HG03460 (cell line): ENCODE results near the gene TTC9.

Experiments used
- ATAC-seq: cut with Tn5 transposase; IDR thresholded peaks from one replicate; pipeline ENCODE4 v1.9.1; 2021; ENCODE audit not compliant: unreplicated experiment

TTC9 gene

DNA sequence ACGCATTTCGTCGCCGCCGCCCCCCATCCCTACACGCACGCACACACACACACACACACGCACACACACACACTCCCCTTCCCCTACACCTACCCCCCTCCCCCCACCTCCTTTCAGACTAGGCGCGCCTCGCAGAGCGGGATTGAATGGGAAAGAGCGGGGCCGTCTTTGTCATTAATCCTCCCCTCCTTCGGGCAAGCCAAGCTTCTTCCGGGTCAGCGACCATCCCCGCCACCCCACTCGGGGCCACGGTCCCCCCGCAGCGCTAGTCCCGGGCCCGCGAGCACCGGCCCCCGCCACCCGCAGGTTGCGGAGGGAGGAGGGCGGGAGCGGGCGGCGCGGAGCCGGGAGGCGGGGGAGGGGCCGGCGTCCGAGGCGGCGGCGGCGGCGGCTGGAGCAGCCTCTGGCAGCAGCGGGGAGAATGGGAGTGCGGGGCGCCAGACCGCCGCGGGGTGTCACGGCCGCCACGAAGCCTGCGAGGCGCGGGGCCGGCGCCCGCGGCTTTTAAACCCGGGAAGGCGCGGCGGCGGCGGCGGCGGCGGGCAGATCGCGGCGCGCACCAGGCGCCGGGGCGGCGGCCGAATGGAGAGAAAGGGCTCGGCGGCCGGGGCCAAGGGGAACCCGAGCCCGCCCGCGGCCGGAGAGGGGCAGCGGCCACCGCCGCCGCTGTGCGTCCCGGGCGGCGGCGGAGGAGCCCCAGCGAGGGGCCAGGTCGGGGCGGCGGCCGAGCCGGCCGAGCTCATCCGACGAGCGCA is at the start of gene TTC9:
TSS of gene TTC9 (plus strand) at position 369 of the 755 bp plus-strand sequence. CDS start at position 583, 214 bp downstream.
- no peak for ATAC-seq

DNA sequence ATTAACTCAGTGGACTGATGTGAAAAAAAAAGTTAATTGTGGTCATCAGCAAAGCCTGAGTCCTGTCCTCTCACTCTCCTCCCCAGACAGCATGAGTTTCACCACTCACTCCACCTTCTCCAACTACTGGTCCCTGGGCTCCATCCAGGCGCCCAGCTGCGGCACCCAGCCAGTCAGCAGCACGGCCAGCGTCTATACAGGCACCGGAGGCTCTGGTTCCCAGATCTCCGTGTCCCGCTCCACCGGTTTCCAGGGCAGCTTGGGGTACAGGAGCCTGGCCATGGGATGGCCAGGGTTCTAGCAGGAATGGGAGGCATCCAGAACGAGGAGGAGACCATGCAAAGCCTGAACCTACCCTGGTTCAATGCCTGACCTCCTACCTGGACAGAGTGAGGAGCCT is 47.3 kb upstream of the TTC9 start:
- no peak for ATAC-seq

DNA sequence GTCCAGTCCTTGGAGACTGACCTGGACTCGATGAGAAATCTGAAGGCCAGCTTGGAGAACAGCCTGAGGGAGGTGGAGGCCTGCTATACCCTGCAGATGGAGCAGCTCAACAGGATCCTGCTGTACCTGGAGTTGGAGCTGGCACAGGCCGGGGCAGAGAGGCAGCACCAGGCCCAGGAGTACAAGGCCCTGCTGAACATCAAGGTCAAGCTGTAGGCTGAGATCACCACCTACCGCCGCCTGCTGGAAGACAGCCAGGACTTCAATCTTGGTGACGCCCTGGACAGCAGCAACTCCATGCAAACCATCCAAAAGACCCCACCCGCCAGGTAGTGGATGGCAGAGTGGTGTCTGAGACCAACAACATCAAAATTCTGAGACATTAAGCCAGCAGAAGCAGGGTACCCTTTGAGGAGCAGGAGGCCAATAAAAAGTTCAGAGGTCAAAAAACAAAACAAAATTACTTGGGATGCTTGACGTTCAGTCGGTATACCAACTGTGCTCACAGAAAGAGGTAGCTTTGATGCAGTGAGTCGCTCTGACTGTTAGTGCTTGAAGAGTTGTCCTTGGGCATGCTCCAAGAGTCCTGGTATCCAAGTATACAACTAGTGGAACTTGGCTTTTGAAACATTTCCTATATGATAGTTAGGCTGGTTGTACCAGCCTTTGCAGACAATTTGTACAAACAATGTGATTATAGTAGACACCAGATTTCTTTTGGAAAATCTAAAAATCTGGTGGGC is 46.1 kb upstream of the TTC9 start:
- no peak for ATAC-seq

DNA sequence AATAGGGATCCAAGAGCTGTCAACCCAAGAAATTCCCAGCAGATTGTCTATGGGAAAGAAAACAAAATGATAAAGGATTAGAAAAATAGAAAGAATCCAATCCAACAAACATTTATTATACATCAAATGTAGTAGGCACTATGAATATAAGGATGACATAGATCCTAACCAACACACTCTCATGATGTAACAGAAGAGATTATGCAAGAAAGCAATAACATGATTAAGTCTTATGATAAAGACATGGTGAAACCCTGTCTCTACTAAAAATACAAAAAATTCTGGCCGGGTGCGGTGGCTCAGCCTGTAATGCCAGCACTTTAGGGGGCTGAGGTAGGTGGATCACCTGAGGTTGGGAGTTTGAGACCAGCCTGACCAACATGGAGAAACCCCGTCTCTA is 44.0 kb upstream of the TTC9 start:
- no peak for ATAC-seq

GRCh38 chr14:70599345-70599744 is 42.4 kb upstream of the TTC9 start:
- ATAC-seq = no peak

DNA sequence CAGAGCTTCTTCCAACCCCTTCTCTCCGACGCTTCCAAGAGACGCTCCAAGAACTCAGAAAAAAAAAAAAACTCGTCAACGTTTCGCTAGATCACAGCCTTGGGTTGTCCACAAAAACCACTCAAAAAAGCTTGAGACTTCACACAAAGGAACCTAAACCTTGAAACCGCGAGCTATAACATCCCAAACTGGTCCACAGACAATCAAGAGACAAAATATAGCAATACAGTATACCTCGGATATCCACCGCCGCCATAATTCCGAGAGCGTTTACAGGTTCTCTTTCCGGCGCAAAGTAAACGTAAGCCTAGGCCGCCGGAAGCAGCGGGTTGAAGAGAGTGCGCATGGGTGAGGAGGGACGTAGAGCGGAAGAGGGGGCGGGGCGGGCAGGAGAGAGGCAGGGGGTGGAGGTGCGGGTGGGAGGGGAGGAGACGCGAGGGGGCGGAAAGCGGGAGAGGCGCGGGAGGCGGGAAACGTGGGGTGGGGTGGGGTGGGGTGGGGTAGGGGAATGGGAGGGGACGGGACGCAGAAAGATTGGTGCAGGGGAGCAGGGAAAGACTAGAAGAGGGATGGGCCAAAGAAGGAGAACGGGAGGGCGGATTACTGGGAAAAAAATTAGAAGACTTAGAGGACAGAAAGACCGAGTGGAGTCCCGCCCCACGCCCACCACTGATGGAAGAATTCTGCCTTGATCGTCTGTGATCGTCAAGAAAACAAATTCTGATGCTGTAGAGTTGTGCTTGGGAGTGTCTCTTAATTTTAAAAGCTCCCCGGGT is 41.1 kb upstream of the TTC9 start, which contains the start of gene MED6:
TSS of gene MED6 (minus strand) at position 274 of the 776 bp plus-strand sequence. CDS start at position 256, 18 bp downstream.
- peak; percentile 82 for ATAC-seq

DNA sequence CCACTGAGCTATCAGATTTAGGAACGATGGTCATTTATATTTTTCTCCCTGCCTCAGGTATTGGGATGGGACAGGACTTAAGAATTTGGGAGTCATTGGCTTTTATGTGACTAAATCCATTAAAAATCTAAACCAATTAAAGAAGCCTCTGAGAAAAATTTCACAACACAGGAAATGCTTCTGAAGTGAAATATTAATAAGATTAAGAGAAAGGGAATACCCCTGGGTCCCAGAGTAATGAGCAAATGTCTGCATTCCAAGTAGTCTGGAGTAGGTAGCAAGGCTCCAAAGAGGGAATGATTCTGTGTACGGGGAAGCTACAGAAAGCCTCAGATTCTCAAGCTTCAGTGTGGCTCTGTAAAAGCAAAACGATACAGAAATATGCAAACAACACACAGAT is 40.6 kb upstream of the TTC9 start:
- ATAC-seq = no peak

GRCh38 chr14:70602254-70602653 is 39.5 kb upstream of the TTC9 start:
- ATAC-seq = no peak

DNA sequence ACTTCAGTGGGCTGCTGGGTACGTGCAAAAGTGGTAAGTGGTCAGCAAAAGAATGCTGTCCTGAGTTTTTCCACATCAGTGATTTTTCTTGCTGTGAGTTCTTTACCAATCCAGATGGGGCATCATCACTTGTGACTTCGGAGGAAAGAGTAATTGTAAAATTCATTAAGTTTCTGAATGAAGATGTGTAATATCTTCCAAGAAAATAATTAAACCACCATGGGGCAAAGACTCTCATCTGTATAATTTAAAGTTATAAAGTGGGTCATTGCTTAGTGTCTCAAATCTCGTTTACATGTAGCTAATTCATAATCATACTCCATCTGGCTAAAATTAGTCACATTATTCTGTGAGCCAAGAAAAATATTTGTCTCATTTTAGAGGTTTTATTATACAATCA is 30.5 kb upstream of the TTC9 start:
- no peak for ATAC-seq

- no peak for ATAC-seq
These were observed 25.1 kb upstream of the TTC9 start for GRCh38 chr14:70616646-70617045.

DNA sequence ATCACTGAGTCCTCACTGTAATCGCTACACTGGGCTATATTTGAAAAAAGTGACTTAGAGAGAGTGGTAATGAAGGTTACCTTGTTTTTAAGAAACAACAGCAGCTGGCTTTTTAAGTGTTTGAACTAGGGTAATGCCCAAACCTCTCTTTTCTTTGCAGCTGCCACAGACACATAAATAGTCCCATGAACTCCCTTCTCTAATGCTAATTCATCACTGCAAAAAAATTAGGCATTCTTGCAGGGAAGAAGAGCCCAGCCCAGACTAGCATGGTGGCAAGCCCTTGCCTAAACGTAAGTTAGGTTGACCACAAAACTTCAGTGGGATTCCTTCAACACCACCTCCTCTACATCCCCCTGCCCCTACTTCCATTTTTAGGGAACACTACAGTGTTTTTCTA is 23.4 kb upstream of the TTC9 start:
- ATAC-seq = no peak

- ATAC-seq = no peak
These were observed 22.0 kb upstream of the TTC9 start for GRCh38 chr14:70619708-70620107.

DNA sequence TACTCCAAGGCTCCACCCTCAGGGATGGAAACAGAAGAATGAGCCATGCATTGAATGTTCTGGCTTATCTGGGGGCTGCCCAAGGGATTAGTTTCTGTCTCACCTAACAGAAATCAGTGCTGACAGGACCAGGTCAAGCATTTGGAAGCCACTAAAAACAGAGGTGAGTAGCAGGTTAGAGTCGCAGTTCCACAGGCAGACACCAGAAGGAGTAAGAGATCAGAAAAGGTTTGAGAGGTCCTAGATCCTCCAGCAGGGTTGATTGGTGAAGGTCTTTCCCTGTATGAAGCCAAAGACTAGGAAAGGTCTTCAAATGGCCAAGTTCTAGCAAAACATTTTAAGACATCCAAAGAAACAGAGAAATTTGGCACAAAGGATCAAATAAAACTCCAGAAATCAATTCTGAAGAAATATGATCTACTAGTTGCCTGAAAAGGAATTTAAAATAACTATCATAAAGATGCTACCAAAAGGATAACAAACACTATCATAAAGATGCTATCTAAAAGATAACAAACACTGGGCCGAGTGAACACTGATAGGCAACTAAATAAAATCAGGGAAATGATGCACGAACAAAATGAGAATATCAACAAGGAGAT is 19.5 kb upstream of the TTC9 start:
- ATAC-seq = no peak

DNA sequence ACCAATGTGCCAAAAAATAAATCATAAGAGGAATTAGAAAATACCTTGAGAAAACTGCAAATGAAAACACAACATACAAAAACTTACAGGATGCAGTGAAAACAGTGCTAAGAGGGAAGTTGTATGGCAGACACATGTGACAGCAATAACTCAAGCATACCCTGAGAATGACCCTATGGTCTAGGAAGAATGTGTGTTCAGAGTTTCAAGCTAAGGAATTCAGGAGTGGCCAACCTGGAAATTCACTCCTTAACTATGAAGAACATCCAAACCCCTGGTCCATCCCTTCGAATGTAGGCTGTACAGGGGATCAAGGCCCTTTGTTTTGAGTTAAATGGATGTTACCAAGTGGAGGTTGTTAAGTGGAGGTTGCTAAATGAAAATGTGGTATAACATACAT is 16.7 kb upstream of the TTC9 start:
- ATAC-seq = no peak

- ATAC-seq = no peak
These were observed 9.8 kb upstream of the TTC9 start for GRCh38 chr14:70631948-70632347.

DNA sequence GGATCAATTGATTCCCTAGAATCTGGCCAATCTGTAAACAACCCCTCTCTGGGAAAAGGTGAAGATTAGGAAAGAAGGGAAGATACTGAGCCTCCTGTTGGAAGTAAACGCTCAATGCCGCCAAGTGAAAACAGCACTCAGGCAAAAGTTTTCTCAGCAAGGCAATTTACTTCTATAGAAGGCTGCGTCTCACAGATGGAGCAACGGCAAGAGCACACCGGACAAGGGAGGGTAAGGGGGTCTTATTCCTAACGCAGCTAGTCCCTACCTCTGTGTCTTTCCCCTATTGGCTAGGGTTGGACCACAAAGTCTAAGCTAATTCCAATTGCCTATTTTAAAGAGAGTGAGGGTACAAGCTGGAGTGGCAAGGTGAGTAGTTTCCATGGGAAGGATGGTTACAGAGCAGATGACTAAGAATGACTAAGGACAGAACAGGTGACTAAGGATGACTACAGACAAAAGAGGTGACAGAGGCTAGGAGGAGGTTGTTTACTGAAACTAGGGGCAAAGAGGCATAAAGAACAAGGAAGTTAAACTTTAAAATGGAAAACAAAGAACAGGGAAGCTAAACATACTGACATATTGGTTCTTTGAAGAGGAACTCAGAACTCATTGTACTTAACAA is 5.6 kb upstream of the TTC9 start:
- no peak for ATAC-seq

GRCh38 chr14:70638416-70638815 is 3.3 kb upstream of the TTC9 start:
- no peak for ATAC-seq

DNA sequence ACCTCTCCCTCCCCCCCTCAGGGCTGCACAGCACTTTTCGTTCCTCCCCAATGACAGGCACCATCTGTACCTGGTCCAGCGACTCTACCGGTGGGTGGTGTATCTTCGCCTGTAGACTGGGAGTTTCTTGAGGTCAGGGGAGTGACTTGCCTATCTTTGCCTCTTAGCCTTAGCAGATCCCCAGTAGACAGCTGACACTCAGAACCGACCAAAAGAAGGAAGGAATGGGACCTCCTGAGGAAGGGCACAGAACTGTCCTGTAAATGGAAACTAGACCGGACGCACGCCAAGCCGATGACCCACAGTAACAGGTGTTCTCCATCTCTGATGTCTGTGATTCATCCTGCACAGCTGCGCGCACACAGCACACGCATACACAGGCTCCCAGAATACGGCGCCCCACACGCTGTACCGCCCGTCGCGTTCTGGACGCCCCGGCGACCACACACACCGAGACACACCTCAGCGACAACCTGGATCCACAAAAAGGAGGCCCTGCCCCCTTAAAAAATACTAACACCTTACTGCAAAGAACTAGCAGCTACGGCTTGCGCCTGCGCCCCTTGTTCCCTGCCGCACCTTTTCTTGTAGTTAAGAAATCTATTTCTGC is 673 bp upstream of the TTC9 start:
- ATAC-seq = peak; percentile 67

- ATAC-seq = no peak
These were observed 853 bp downstream of the TTC9 start for GRCh38 chr14:70642303-70643235.
